ENCODE results near the gene MTHFD2L. TPM values are rescaled to one million over a fixed set of nuclear protein-coding genes. Genes with fewer than 3 reads are reported as not detected.
"Not testable (repeated sequence)": the region's sequence is repeated elsewhere in the genome, so short reads cannot be mapped to it uniquely, and the experiment has no call there.

The MTHFD2L gene
- total RNA-seq, 4 donors from 2014 or later, result 22.3 to 30.8 (median 27.0) TPM

DNA sequence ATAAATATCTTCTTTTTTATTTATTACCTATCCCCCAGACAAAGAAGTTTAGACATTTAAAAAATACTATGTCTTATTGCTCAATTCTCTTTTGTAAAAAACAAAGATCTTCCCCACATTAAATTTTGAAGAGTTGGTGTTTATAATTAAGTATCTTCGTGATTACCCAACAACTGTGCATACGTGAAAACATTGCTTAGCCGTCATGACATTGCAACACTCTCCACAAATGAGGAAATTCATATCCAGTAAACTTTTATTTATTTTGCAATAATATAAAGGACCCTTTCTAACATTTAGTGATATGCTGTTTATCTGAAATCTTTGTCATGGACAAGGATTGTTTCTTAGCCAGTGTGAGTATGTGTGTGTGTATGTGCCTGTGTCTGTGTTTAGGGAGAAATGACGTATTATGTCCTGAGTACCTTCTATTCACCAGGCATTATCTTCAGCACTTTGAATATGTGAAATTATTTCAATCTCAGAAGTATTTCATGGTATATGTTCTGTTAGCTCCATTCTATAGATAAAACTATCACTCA, 180.9 kb downstream of the MTHFD2L start:
- TF ChIP-seq CTCF (IDR thresholded peaks at IDR 0.05) (no peak), POLR2A (IDR thresholded peaks at IDR 0.05) (no peak)
- no peak for DNase-seq
- Histone ChIP-seq H3K27me3 (no peaks in the 10 kb centered on the region), H3K4me1 (no peaks in the 10 kb centered on the region), H3K9me3 (no peaks in the 10 kb centered on the region), H3K27ac (no peak overlapping the region), H3K4me3 (replicated peaks in 1 of 3) (no peak overlapping the region), H3K36me3 (no peaks in the 10 kb centered on the region)
- WGBS, 2 donors, result 89 to 90% methylated on average over 4 of the region's 4 CpGs
- intact Hi-C loops (cut with DNase I), result no loop called here

- DNase-seq, result no peak
- H3K27ac ChIP-seq, result no peak overlapping the region
- H3K4me3 ChIP-seq (replicated peaks in 1 of 3), result no peak overlapping the region
- TF ChIP-seq POLR2A (IDR thresholded peaks at IDR 0.05), result no peak
- TF ChIP-seq CTCF (IDR thresholded peaks at IDR 0.05), result no peak
- intact Hi-C loops (cut with DNase I), result no loop called here
- no peaks in the 10 kb centered on the region for H3K27me3 ChIP-seq
- H3K9me3 ChIP-seq, result no peaks in the 10 kb centered on the region
- no peaks in the 10 kb centered on the region for H3K36me3 ChIP-seq
- H3K4me1 ChIP-seq, result no peaks in the 10 kb centered on the region
These were observed 181.6 kb downstream of the MTHFD2L start for GRCh38 chr4:74339501-74339900.

DNA sequence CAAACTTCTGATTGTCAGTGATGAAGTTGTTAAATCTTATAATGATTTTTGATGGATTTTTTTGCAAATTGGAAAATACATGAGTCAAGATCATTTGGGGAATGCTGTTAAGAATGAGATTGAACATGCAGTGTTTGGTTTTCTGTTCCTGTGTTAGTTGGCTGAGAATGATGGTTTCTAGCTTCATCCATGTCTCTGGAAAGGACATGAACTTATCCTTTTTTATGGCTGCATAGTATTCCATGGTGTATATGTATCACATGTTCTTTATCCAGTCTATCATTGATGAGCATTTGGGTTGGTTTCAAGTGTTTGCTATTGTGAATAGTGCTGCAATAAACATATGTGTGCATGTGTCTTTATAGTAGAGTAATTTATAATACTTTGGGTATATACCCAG, 182.5 kb downstream of the MTHFD2L start:
- H3K9me3 ChIP-seq; H3K36me3 ChIP-seq; H3K27me3 ChIP-seq; H3K4me1 ChIP-seq; H3K27ac ChIP-seq; H3K4me3 ChIP-seq (replicated peaks in 1 of 3); DNase-seq; intact Hi-C loops (cut with DNase I): not testable (repeated sequence)

DNA sequence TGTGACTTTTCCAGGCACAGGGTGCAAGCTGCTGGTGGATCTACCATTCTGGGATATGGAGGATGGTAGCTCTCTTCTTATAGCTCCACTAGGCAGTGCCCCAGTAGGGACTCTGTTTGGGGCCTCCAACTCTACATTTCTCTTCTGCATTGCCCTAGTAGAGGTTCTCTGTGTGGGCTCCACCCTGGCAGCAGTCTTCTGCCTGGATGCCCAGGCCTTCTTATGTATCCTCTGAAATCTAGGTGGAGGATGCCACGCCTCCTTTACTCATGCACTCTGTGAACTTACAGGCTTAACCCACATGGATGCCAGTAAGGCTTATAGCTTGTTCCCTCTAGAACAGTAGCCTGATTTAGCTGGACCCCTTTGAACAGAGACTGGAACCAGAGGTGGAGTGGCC, 186.1 kb downstream of the MTHFD2L start:
- H3K4me1 ChIP-seq, result no peaks in the 10 kb centered on the region
- TF ChIP-seq POLR2A (IDR thresholded peaks at IDR 0.05) (no peak), CTCF (IDR thresholded peaks at IDR 0.05) (no peak)
- intact Hi-C loops (cut with DNase I), result no loop called here
- H3K27me3 ChIP-seq, result no peaks in the 10 kb centered on the region
- no peaks in the 10 kb centered on the region for H3K9me3 ChIP-seq
- no peak overlapping the region for H3K27ac ChIP-seq
- no peaks in the 10 kb centered on the region for H3K36me3 ChIP-seq
- WGBS, 2 donors, result 88 to 90% methylated on average over 1 of the region's 1 CpG
- H3K4me3 ChIP-seq (replicated peaks in 1 of 3), result no peak overlapping the region
- DNase-seq, result no peak

Other genes with a start within 250 kb of the MTHFD2L start
- gene PF4, start 176.1 kb upstream of the MTHFD2L start, total RNA-seq, result not detected
- 1 to 10 TPM in 3 of 4 donors, not detected in 1; 1.3 to 1.5 (median 1.3) TPM for gene PPBP, start 169.9 kb upstream of the MTHFD2L start, total RNA-seq
- gene CXCL5, start 159.4 kb upstream of the MTHFD2L start, total RNA-seq, result not detected
- under 1 TPM in 2 of 4 donors, not detected in 2; 0.22 to 0.59 TPM for gene CXCL3, start 119.4 kb upstream of the MTHFD2L start, total RNA-seq
- 1 to 10 TPM; 2.0 to 3.8 (median 2.5) TPM for gene CXCL2, start 58.9 kb upstream of the MTHFD2L start, total RNA-seq
- not detected for gene EPGN, start 150.4 kb downstream of the MTHFD2L start, total RNA-seq
- gene EREG, start 207.0 kb downstream of the MTHFD2L start, total RNA-seq, result under 1 TPM in 3 of 4 donors, not detected in 1; under 0.01 to 0.13 (median under 0.01) TPM